HepG2 (cell line): ENCODE measurements around the gene MEAF6. TPM values are rescaled to one million over a fixed set of nuclear protein-coding genes. Genes with fewer than 3 reads are reported as not detected.

Source experiments
- ATAD3A ChIP-seq: sonication (generic); formaldehyde crosslinking; IDR thresholded peaks from 2 replicates; pipeline ENCODE4 v1.4.0; 2020; ENCODE audit warnings: missing genetic modification reagents
- CBX2 ChIP-seq, 2 experiments: fragments of 200-600 bp in 1 of 2; sonication (generic); formaldehyde crosslinking in 1 of 2; IDR thresholded peaks; 2 replicates each; pipeline versions ENCODE4 v1.7.0 to v1.8.1; 2018 to 2022; ENCODE audit warnings: low read depth in 2 of 2, low read length in 1 of 2, mild to moderate bottlenecking in 1 of 2, missing genetic modification reagents in 1 of 2
- FIP1L1 ChIP-seq: fragments of 200-400 bp; formaldehyde crosslinking; IDR thresholded peaks from 2 replicates; pipeline ENCODE4 v1.6.1; 2018; ENCODE audit warnings: low read depth, mild to moderate bottlenecking, low read length, moderate library complexity, borderline replicate concordance; ENCODE audit not compliant: insufficient read depth
- GATAD1 ChIP-seq: IDR thresholded peaks from 2 replicates; pipeline ENCODE4 v1.6.1; 2016; ENCODE audit warnings: missing genetic modification reagents, missing compliant biosample characterization
- GTF3A ChIP-seq: sonication (generic); formaldehyde crosslinking; conservative IDR thresholded peaks from 2 replicates; pipeline ENCODE4 v1.4.0; 2020; ENCODE audit warnings: mild to moderate bottlenecking, missing genetic modification reagents
- HDAC6 ChIP-seq: fragments of 200-600 bp; sonication (generic); IDR thresholded peaks from 2 replicates; pipeline ENCODE4 v1.7.0; 2017; ENCODE audit warnings: mild to moderate bottlenecking, antibody characterized with exemption, low read length, low read depth
- KLF15 ChIP-seq: sonication (generic); formaldehyde crosslinking; IDR thresholded peaks from 2 replicates; pipeline ENCODE4 v1.8.1; 2023; ENCODE audit warnings: borderline replicate concordance, mild to moderate bottlenecking, inconsistent platforms, missing genetic modification reagents, mixed read lengths
- MTF2 ChIP-seq: sonication (generic); formaldehyde crosslinking; IDR thresholded peaks from 2 replicates; pipeline ENCODE4 v1.5.0; 2020; ENCODE audit warnings: missing genetic modification reagents, borderline replicate concordance
- SALL2 ChIP-seq: sonication (generic); formaldehyde crosslinking; IDR thresholded peaks from 2 replicates; pipeline ENCODE4 v1.8.1; 2023; ENCODE audit warnings: mild to moderate bottlenecking, missing genetic modification reagents, inconsistent platforms
- SKI ChIP-seq: fragments of 450-650 bp; IDR thresholded peaks from one replicate; pipeline ENCODE4 v1.6.1; 2018; ENCODE audit warnings: mild to moderate bottlenecking; ENCODE audit not compliant: partially characterized antibody
- TP53 ChIP-seq: sonication (generic); formaldehyde crosslinking; conservative IDR thresholded peaks from 2 replicates; pipeline ENCODE4 v1.4.0; 2020; ENCODE audit warnings: missing genetic modification reagents
- YEATS4 ChIP-seq: sonication (generic); formaldehyde crosslinking; IDR thresholded peaks from 2 replicates; pipeline ENCODE4 v1.4.0; 2020; ENCODE audit warnings: missing genetic modification reagents, borderline replicate concordance
- ZNF329 ChIP-seq: sonication (generic); formaldehyde crosslinking; IDR thresholded peaks from 2 replicates; pipeline ENCODE4 v1.9.0; 2021; ENCODE audit warnings: low read depth, mild to moderate bottlenecking, missing genetic modification reagents
- ZNF543 ChIP-seq: sonication (generic); formaldehyde crosslinking; IDR thresholded peaks from 2 replicates; pipeline ENCODE4 v1.4.0; 2020; ENCODE audit warnings: mild to moderate bottlenecking, missing genetic modification reagents
- ZNF737 ChIP-seq: sonication (generic); formaldehyde crosslinking; IDR thresholded peaks from 2 replicates; pipeline ENCODE4 v1.5.0; 2020; ENCODE audit warnings: missing genetic modification reagents, mild to moderate bottlenecking, borderline replicate concordance
- ZNF749 ChIP-seq: sonication (generic); formaldehyde crosslinking; IDR thresholded peaks from 2 replicates; pipeline ENCODE4 v1.8.0; 2022; ENCODE audit warnings: mild to moderate bottlenecking, missing genetic modification reagents, moderate library complexity, borderline replicate concordance
- polyA plus RNA-seq, 8 experiments: library from polyadenylated mRNA; depleted of rRNA in 3 of 8; stranded (reverse) in 7 of 8; unstranded in 1 of 8; fragments of >200 nt; fragmentation: Illumina TruSeq in 4 of 8; extraction: Trizol in 4 of 8; gene quantifications; 2 replicates each; pipeline versions ENCODE4 v1.2.1 to v1.2.3, GENCODE V29; 2011 to 2016; ENCODE audit warnings: low read depth in 4 of 8, missing spikeins in 1 of 8, mixed read lengths in 1 of 8; ENCODE audit not compliant: insufficient read depth in 1 of 8
- total RNA-seq, 5 experiments: library from RNA; depleted of rRNA; stranded (reverse); fragments of >200 nt; fragmentation: Illumina TruSeq; extraction: Trizol; gene quantifications; 2 replicates each; pipeline ENCODE4 v1.2.3, GENCODE V29; 2016; ENCODE audit warnings: low read depth in 1 of 5
- TF ChIP-seq, protein P1 (sequence below): sonication (generic); formaldehyde crosslinking; IDR thresholded peaks from 2 replicates; pipeline ENCODE4 v1.4.0; 2020; ENCODE audit warnings: missing genetic modification reagents, borderline replicate concordance
- TF ChIP-seq, protein P2 (sequence below): sonication (generic); formaldehyde crosslinking; IDR thresholded peaks from 2 replicates; pipeline ENCODE4; 2020; ENCODE audit warnings: missing genetic modification reagents, mild to moderate bottlenecking, borderline replicate concordance
- TF ChIP-seq, protein P3 (sequence below): sonication (generic); formaldehyde crosslinking; IDR thresholded peaks from 2 replicates; pipeline ENCODE4 v1.8.0; 2022; ENCODE audit warnings: mild to moderate bottlenecking, missing genetic modification reagents; ENCODE audit not compliant: insufficient replicate concordance

The MEAF6 gene
- total and polyA plus RNA-seq, 2 of the 13 experiments (the other 11 are each of a cell fraction or from before 2014, with no cell fraction given), result 29.5 to 45.6 TPM

DNA sequence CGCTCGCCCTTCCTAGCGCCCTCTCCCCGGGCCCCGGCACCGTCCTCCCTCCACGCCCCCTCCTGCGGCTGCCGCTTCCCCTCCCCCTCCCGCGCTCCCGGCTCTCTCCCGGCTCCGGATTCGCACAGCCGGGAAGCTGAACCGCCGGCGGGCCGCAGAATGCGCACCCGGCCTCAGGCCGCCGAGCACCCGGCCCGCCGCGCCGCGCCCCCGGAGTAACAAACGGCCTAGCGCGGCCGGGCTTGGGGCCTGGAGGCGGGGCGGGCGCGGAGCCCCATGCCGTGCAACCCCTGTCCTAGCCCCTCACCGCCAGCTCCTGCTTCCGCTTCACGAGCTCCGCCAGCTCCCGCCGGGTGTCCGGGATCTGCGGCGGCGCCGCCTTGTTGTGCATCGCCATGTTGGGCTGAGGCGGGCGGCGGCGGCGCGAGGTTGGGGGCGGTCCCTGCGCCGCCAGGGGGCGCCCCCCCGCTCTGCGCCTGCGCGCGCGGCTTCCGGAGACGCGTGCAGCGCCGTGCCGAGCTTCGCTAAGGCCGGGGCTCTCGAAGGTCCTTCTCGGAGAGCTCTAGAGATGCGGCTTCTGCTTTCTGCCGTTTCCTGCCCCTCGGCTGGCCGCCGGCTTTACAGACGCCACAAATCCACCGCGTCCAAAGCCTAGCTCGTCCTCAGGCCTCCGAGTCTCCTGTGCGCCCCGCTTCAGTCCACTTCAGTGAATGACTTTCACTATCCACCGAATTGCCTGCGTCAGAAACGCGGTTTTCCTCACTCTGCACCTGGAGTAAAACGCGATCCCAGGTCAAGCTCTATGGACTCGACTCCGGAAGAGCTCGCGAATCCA is at the start of gene MEAF6 (continued):
- TF ChIP-seq ZNF543 (0 out of 2 replicates have a peak, but pooled peaks have one; percentile 48), CBX2 (IDR thresholded peaks at IDR 0.05; ENCODE audit: low read depth, low read length) (no peak), CBX2 (CRISPR knock-in tag; IDR thresholded peaks at IDR 0.05; ENCODE audit: low read depth) (no peak), ZNF737 (CRISPR knock-in tag) (no peak), SKI (peak; percentile 42), ZNF329 (peak; percentile 64; the same call in 1 of the 2 replicates), KLF15 (CRISPR knock-in tag) (0 out of 2 replicates have a peak, but pooled peaks have one; percentile 77), YEATS4 (CRISPR knock-in tag) (peak; percentile 91), GATAD1 (CRISPR knock-in tag) (peak; percentile 37; the same call in 1 of the 2 replicates), SALL2 (CRISPR knock-in tag) (peak; percentile 98), FIP1L1 (no peak), TP53 (CRISPR knock-in tag) (peak; percentile 86), ZNF749 (0 out of 2 replicates have a peak, but pooled peaks have one; percentile 26), HDAC6 (no peak), GTF3A (CRISPR knock-in tag) (0 out of 2 replicates have a peak, but pooled peaks have one; percentile 69), ATAD3A (CRISPR knock-in tag) (no peak), MTF2 (CRISPR knock-in tag) (no peak)
- TF ChIP-seq, protein P1, sequence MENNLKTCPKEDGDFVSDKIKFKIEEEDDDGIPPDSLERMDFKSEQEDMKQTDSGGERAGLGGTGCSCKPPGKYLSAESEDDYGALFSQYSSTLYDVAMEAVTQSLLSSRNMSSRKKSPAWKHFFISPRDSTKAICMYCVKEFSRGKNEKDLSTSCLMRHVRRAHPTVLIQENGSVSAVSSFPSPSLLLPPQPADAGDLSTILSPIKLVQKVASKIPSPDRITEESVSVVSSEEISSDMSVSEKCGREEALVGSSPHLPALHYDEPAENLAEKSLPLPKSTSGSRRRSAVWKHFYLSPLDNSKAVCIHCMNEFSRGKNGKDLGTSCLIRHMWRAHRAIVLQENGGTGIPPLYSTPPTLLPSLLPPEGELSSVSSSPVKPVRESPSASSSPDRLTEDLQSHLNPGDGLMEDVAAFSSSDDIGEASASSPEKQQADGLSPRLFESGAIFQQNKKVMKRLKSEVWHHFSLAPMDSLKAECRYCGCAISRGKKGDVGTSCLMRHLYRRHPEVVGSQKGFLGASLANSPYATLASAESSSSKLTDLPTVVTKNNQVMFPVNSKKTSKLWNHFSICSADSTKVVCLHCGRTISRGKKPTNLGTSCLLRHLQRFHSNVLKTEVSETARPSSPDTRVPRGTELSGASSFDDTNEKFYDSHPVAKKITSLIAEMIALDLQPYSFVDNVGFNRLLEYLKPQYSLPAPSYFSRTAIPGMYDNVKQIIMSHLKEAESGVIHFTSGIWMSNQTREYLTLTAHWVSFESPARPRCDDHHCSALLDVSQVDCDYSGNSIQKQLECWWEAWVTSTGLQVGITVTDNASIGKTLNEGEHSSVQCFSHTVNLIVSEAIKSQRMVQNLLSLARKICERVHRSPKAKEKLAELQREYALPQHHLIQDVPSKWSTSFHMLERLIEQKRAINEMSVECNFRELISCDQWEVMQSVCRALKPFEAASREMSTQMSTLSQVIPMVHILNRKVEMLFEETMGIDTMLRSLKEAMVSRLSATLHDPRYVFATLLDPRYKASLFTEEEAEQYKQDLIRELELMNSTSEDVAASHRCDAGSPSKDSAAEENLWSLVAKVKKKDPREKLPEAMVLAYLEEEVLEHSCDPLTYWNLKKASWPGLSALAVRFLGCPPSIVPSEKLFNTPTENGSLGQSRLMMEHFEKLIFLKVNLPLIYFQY (CRISPR knock-in tag), result no peak
- TF ChIP-seq, protein P2, sequence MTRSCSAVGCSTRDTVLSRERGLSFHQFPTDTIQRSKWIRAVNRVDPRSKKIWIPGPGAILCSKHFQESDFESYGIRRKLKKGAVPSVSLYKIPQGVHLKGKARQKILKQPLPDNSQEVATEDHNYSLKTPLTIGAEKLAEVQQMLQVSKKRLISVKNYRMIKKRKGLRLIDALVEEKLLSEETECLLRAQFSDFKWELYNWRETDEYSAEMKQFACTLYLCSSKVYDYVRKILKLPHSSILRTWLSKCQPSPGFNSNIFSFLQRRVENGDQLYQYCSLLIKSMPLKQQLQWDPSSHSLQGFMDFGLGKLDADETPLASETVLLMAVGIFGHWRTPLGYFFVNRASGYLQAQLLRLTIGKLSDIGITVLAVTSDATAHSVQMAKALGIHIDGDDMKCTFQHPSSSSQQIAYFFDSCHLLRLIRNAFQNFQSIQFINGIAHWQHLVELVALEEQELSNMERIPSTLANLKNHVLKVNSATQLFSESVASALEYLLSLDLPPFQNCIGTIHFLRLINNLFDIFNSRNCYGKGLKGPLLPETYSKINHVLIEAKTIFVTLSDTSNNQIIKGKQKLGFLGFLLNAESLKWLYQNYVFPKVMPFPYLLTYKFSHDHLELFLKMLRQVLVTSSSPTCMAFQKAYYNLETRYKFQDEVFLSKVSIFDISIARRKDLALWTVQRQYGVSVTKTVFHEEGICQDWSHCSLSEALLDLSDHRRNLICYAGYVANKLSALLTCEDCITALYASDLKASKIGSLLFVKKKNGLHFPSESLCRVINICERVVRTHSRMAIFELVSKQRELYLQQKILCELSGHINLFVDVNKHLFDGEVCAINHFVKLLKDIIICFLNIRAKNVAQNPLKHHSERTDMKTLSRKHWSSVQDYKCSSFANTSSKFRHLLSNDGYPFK (CRISPR knock-in tag), result no peak; the same call in 1 of the 2 replicates
- TF ChIP-seq, protein P3, sequence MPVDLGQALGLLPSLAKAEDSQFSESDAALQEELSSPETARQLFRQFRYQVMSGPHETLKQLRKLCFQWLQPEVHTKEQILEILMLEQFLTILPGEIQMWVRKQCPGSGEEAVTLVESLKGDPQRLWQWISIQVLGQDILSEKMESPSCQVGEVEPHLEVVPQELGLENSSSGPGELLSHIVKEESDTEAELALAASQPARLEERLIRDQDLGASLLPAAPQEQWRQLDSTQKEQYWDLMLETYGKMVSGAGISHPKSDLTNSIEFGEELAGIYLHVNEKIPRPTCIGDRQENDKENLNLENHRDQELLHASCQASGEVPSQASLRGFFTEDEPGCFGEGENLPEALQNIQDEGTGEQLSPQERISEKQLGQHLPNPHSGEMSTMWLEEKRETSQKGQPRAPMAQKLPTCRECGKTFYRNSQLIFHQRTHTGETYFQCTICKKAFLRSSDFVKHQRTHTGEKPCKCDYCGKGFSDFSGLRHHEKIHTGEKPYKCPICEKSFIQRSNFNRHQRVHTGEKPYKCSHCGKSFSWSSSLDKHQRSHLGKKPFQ, result peak; percentile 25
